Stimulated activated CD4-positive, alpha-beta T cell treated with anti-CD3 and anti-CD28 coated beads, Interleukin-4, amount 100 ng/mL, for 1 hour (primary cell): ENCODE results near the gene CCNT2.
"Not testable (repeated sequence)": the region's sequence is repeated elsewhere in the genome, so short reads cannot be mapped to it uniquely, and the experiment has no call there.

Experiments used
- DNase-seq: peaks from one replicate; pipeline ENCODE4 v3.0.0-alpha.2; 2020

The CCNT2 gene

DNA sequence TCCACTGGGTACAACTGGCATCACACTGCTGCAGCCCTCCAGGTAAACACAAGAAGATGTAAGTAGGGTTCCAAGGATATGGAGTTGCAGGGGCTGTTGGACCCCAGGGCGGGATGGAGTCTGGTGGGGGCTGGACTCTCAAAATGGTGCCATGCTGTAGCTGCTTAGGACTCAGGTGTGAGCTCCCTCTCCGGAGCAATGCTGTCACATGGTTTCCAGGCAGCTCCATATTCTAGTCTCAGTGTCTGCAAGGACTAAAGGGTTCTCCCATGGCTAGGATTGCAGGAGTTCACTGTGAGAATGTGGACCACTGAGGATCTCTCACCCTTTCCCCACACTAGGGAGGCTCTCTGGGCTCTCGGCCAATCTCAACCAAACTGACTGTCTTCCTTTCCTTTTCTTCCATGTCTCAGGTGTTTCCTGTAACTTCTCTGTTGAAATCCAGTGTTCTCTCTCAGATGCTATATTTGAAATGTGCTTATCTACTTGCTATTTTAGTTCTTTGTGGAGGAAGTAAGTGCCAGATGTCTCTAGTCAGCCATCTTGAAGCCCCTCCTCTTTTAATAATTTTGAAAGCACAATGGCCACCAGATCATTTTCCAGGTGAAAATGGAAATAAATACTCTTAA, 57.6 kb downstream of the CCNT2 start:
- no peak for DNase-seq

GRCh38 chr2:134977104-134977503, 58.5 kb downstream of the CCNT2 start:
- DNase-seq: not testable (repeated sequence)

DNA sequence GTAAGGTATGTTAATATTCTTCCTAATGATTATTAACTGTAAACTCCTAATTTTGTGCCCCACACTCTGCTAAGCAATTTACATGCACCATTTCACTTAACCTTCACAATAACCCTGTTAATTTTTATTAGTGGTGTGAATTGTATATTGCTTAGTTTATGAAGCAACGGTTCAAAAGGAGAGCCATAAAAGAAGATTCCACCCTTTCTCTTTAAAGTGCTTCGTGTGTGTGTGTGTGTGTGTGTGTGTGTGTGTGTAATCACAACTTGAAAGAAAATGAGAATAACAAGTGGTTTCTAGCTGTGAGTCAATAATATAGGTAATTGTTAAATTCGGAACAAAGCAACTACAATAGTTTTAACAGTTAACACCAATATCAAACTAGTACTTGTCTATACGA, 60.6 kb downstream of the CCNT2 start:
- DNase-seq: no peak

DNA sequence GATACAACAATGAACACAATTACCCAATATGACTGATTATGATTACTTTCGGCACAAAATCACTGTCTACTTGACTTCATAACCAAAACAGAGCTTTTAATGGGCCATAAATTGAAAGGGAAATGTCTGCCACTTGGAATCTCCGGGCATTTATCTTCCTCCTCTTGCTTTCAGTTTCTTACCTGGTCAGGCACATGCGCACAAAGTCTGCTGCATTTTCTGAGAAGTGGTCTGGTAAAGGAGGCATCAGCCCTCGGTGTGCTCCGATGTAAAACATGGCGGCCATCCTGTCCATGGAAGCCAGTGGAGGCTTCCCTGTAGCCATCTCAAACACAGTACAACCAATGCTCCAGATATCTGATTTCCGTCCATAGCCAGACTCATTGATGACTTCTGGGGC, 62.0 kb downstream of the CCNT2 start:
- no peak for DNase-seq

GRCh38 chr2:134982603-134983002, 64.0 kb downstream of the CCNT2 start:
- DNase-seq: no peak

GRCh38 chr2:134985061-134985460, 66.4 kb downstream of the CCNT2 start:
- DNase-seq: no peak

DNA sequence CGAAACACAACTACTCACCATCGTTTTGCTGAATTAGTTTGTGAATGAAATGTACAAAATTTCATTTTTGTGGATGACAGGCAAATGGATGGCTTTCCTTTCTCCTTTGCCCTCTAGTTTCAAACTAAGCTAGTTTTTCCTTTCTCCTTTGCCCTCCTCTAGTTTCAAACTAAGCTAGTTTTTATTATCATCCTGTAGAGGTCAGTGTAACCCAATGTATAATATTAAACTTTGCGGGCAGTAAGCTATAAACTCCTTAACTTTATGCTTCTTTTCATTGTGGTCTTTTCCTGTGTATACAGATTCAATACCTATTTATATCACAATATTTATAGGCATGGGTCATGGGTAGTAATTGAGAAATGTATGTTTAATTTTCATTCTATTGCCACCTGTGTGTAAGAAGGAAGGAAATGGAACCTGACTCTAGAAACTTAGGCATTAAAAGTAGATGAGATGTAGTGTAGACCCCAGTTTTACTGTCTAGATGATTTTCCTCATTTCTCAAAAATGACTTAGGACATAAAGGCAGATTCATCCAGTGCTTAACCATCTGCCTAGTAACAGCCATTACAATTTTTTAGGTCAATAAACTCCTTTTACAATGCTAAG, 70.5 kb downstream of the CCNT2 start:
- DNase-seq: no peak

DNA sequence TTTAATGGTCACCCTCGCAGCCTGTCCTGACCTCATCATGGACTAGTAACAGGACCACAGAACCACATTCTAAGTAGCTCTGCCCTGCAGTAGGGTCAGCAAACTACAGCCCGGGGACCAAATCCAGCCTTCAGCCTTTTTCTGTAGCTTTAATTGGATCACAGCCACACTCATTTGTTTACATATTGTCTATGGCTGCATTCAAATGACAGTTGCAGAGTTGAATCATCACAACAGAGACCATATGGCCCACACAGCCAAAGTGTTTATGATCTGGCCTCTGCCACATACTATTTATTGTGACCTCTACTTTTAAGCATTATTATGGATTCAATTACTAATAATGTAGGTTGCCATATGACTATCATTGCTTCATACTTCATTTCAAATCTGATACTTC, 80.9 kb downstream of the CCNT2 start:
- DNase-seq: no peak

GRCh38 chr2:135002836-135003235, 84.2 kb downstream of the CCNT2 start:
- no peak for DNase-seq

DNA sequence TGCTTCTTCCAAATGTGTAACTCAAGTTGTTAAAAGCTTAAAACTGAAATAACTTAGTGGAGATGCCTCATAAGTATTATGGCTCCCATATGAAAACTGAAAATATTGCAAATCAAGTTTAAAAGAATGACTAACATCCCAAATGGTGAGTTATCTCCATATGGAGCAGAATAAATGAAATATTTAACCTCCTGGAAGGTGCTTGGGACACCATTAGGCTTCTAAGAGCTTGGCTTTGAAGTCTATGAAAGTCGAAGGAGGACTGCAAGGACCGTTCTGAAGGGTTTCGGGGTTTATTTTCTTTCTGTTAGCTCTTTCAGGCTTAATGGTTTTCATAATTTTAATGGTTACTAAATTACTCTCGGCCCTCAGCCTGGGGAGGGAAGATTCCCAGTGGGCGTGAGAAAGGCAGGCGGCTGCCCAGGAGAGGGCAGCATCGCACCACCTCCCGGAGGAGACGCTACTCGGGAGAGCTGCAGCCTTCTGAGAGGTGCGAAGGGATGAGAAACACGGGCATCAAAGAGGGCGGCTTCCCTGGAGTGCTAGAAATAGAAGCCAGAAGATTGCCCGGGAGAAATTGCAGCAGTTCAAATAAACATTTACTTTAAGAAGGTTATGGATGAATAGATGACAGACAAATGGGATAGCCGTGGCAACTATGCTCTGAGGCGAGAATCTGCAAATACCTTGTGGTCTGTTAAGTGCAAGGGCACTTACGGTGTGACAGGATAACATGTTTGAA, 85.6 kb downstream of the CCNT2 start:
- DNase-seq: peak; percentile 77

GRCh38 chr2:135005753-135006152, 87.1 kb downstream of the CCNT2 start:
- no peak for DNase-seq
